H1 (cell line): ENCODE data around the gene SOST. TPM values are rescaled to one million over a fixed set of nuclear protein-coding genes. Genes with fewer than 3 reads are reported as not detected.

Source experiments
- CTCF ChIA-PET: fragments of 300-600 bp; sonication (Branson Sonifier 250); formaldehyde crosslinking; loops from one replicate; lab custom pipeline; 2021; ENCODE audit not compliant: partially characterized antibody; lab: Charles Lee
- POLR2A ChIA-PET: fragments of 300-600 bp; sonication (Branson Sonifier 250); formaldehyde crosslinking; loops from one replicate; lab custom pipeline; 2021; ENCODE audit warnings: inconsistent platforms; ENCODE audit not compliant: partially characterized antibody; lab: Charles Lee
- DNase-seq, 2 experiments: peaks; one replicate each; pipeline versions ENCODE4 v3.0.0 to v3.0.0-alpha.2; 2010 to 2022; ENCODE audit warnings: low spot score in 2 of 2, low read depth in 1 of 2, mixed read lengths in 1 of 2
- FAIRE-seq: peaks from 2 replicates; lab custom pipeline; 2011; peaks lifted over from hg19 to GRCh38; lab: Jason Lieb, UNC
- H2AFZ ChIP-seq: 2 replicates; pipeline ENCODE4 v1.8.1; 2012; ENCODE audit warnings: low read length, inconsistent platforms
- H2AK5ac ChIP-seq: 2 replicates; pipeline ENCODE4 v1.6.1; 2013; ENCODE audit warnings: low read depth, low read length
- H2BK120ac ChIP-seq: replicated peaks from 2 replicates; pipeline ENCODE3; 2013; ENCODE audit warnings: low read depth, low read length, inconsistent platforms
- H2BK12ac ChIP-seq: 2 replicates; pipeline ENCODE4 v1.6.1; 2013; ENCODE audit warnings: low read depth, low read length
- H2BK15ac ChIP-seq: 2 replicates; pipeline ENCODE4 v1.6.1; 2013; ENCODE audit warnings: low read length
- H2BK20ac ChIP-seq: 2 replicates; pipeline ENCODE4 v1.6.1; 2013; ENCODE audit warnings: low read length
- H2BK5ac ChIP-seq: 2 replicates; pipeline ENCODE4 v1.6.1; 2013; ENCODE audit warnings: low read depth, low read length
- H3K14ac ChIP-seq: 2 replicates; pipeline ENCODE4 v1.6.1; 2013; ENCODE audit warnings: inconsistent platforms; ENCODE audit not compliant: insufficient read length
- H3K18ac ChIP-seq: 2 replicates; pipeline ENCODE4 v1.6.1; 2013; ENCODE audit warnings: low read length; ENCODE audit errors: extremely low read depth
- H3K23ac ChIP-seq: 2 replicates; pipeline ENCODE4 v1.6.1; 2013; ENCODE audit warnings: inconsistent platforms; ENCODE audit not compliant: insufficient read length
- H3K23me2 ChIP-seq: 2 replicates; pipeline ENCODE4 v1.6.1; 2013; ENCODE audit warnings: low read depth, low read length
- H3K27ac ChIP-seq: 2 replicates; pipeline ENCODE4 v1.6.1; 2011; ENCODE audit warnings: low read depth, low read length, inconsistent platforms
- H3K27me3 ChIP-seq, 4 experiments: replicated peaks in 1 of 4; 1 replicate in 1 of 4; 2 replicates in 3 of 4; pipeline versions ENCODE4 v1.6.1 to v1.8.1; 2011 to 2013; ENCODE audit warnings: low read length in 3 of 4, mild to moderate bottlenecking in 3 of 4, inconsistent platforms in 2 of 4, mixed read lengths in 2 of 4, moderate library complexity in 1 of 4; ENCODE audit not compliant: control insufficient read depth in 3 of 4, insufficient read depth in 3 of 4; ENCODE audit errors: extremely low read depth in 1 of 4
- H3K36me3 ChIP-seq, 4 experiments: 2 replicates each; pipeline versions ENCODE4 v1.6.1 to v1.8.1; 2011 to 2013; ENCODE audit warnings: mild to moderate bottlenecking in 4 of 4, low read length in 3 of 4, moderate library complexity in 2 of 4, control low read depth in 1 of 4, inconsistent platforms in 1 of 4; ENCODE audit not compliant: insufficient read depth in 4 of 4, control insufficient read depth in 2 of 4
- H3K4ac ChIP-seq: replicated peaks from 2 replicates; pipeline ENCODE3; 2013; ENCODE audit warnings: low read length, low read depth, mixed read lengths, inconsistent platforms; ENCODE audit not compliant: insufficient read length
- H3K4me1 ChIP-seq, 4 experiments: replicated peaks in 1 of 4; 1 replicate in 1 of 4; 2 replicates in 3 of 4; pipeline versions ENCODE4 v1.6.1 to v1.8.1; 2011 to 2013; ENCODE audit warnings: low read length in 3 of 4, inconsistent platforms in 2 of 4, mixed read lengths in 1 of 4; ENCODE audit not compliant: insufficient read depth in 4 of 4, control insufficient read depth in 3 of 4
- H3K4me2 ChIP-seq, 2 experiments: 2 replicates each; pipeline versions ENCODE4 v1.6.1 to v1.8.1; 2011 to 2013; ENCODE audit warnings: low read depth in 2 of 2, low read length in 2 of 2, control low read depth in 1 of 2, inconsistent platforms in 1 of 2, mild to moderate bottlenecking in 1 of 2; ENCODE audit not compliant: insufficient read depth in 1 of 2
- H3K4me3 ChIP-seq, 4 experiments: fragments of 200-600, 300-600 bp in 1 of 4; sonication (generic), shearing (Covaris generic), sonication (Bioruptor Twin) in 1 of 4; 2 replicates each; pipeline versions ENCODE4 v1.5.1 to v1.8.1; 2011 to 2016; ENCODE audit warnings: low read length in 4 of 4, low read depth in 3 of 4, control low read depth in 2 of 4, inconsistent platforms in 2 of 4, mild to moderate bottlenecking in 2 of 4, mixed read lengths in 1 of 4, moderate library complexity in 1 of 4; ENCODE audit not compliant: insufficient read depth in 2 of 4; ENCODE audit errors: extremely low read depth in 1 of 4
- H3K56ac ChIP-seq: replicated peaks from 2 replicates; pipeline ENCODE3; 2013; ENCODE audit warnings: low read depth, mild to moderate bottlenecking, mixed read lengths, low read length, inconsistent platforms; ENCODE audit not compliant: insufficient read length
- H3K79me1 ChIP-seq: 2 replicates; pipeline ENCODE4 v1.6.1; 2013; ENCODE audit warnings: low read depth, low read length, control low read depth
- H3K79me2 ChIP-seq, 2 experiments: 2 replicates each; pipeline versions ENCODE4 v1.6.1 to v1.8.1; 2012 to 2013; ENCODE audit warnings: low read length in 2 of 2, mild to moderate bottlenecking in 2 of 2, inconsistent platforms in 1 of 2; ENCODE audit not compliant: insufficient read depth in 2 of 2, control insufficient read depth in 1 of 2
- H3K9ac ChIP-seq, 4 experiments: replicated peaks in 1 of 4; 1 replicate in 1 of 4; 2 replicates in 3 of 4; pipeline versions ENCODE4 v1.6.1 to v1.8.1; 2011 to 2013; ENCODE audit warnings: low read depth in 3 of 4, low read length in 3 of 4, control low read depth in 2 of 4, mild to moderate bottlenecking in 2 of 4, moderate library complexity in 2 of 4, inconsistent platforms in 1 of 4; ENCODE audit errors: extremely low read depth in 1 of 4
- H3K9me3 ChIP-seq, 2 experiments: 2 replicates each; pipeline versions ENCODE4 v1.6.1 to v1.8.1; 2012 to 2013; ENCODE audit warnings: mild to moderate bottlenecking in 2 of 2, moderate library complexity in 2 of 2, control low read depth in 1 of 2, inconsistent platforms in 1 of 2, low read depth in 1 of 2, low read length in 1 of 2, mixed read lengths in 1 of 2; ENCODE audit not compliant: insufficient read depth in 2 of 2
- H4K20me1 ChIP-seq, 2 experiments: replicated peaks in 1 of 2; 2 replicates each; pipeline versions ENCODE3 to v1.8.1; 2011 to 2013; ENCODE audit warnings: inconsistent platforms in 2 of 2, low read length in 2 of 2, mild to moderate bottlenecking in 1 of 2; ENCODE audit not compliant: insufficient read depth in 2 of 2, control insufficient read depth in 1 of 2
- H4K5ac ChIP-seq: 2 replicates; pipeline ENCODE4 v1.6.1; 2013; ENCODE audit warnings: low read length, low read depth, mixed read lengths, inconsistent platforms; ENCODE audit not compliant: insufficient read length
- H4K8ac ChIP-seq: 2 replicates; pipeline ENCODE4 v1.8.0; 2013; ENCODE audit warnings: mild to moderate bottlenecking, moderate library complexity, low read length, inconsistent platforms; ENCODE audit not compliant: insufficient read depth; ENCODE audit errors: extremely low read depth
- H4K91ac ChIP-seq: replicated peaks from 2 replicates; pipeline ENCODE3; 2013; ENCODE audit warnings: low read length, mixed read lengths, inconsistent platforms; ENCODE audit not compliant: insufficient read length
- CBX5 ChIP-seq: fragments of 300-800, 300-1000 bp; sonication (generic); IDR thresholded peaks from 2 replicates; pipeline ENCODE4 v1.7.1; 2016; ENCODE audit warnings: antibody characterized with exemption, low read length, low read depth
- CBX8 ChIP-seq: fragments of 300-800, 300-1000 bp; sonication (generic); IDR thresholded peaks from 2 replicates; pipeline ENCODE4 v1.7.1; 2016; ENCODE audit warnings: low read depth, low read length, borderline replicate concordance
- CREB1 ChIP-seq: IDR thresholded peaks from 2 replicates; pipeline ENCODE4 v1.6.1; 2012; ENCODE audit warnings: inconsistent platforms
- KDM4A ChIP-seq: IDR thresholded peaks from one replicate; pipeline ENCODE4 v1.7.1; 2012; ENCODE audit warnings: low read depth, mild to moderate bottlenecking, moderate library complexity, low read length, inconsistent platforms; ENCODE audit not compliant: severe bottlenecking
- MAFK ChIP-seq: IDR thresholded peaks from 2 replicates; pipeline ENCODE4 v1.6.1; 2012; ENCODE audit warnings: low read depth, mild to moderate bottlenecking, improper control_type of control experiment, low read length
- POLR2A ChIP-seq, 2 experiments: IDR thresholded peaks; 1 replicate in 1 of 2; 2 replicates in 1 of 2; pipeline ENCODE4 v1.6.1; 2011; ENCODE audit warnings: low read depth in 2 of 2, low read length in 2 of 2, mild to moderate bottlenecking in 2 of 2; ENCODE audit errors: control extremely low read depth in 1 of 2
- RNF2 ChIP-seq: fragments of 200-900, 300-1000 bp; sonication (generic); IDR thresholded peaks from 2 replicates; pipeline ENCODE4 v1.7.1; 2016; ENCODE audit warnings: borderline replicate concordance, low read depth, mild to moderate bottlenecking, antibody characterized with exemption, low read length; ENCODE audit not compliant: poor library complexity, severe bottlenecking; ENCODE audit errors: missing control alignments
- SIRT6 ChIP-seq: IDR thresholded peaks from one replicate; pipeline ENCODE4 v1.7.1; 2012; ENCODE audit warnings: low read length, inconsistent platforms
- WGBS, 2 experiments: shearing (Covaris generic) in 1 of 2; methylation state at CpG; one replicate each; pipeline versions ENCODE4 v1.1.6 to v1.1.7; 2013 to 2015; ENCODE audit warnings: low lambda C conversion rate in 2 of 2, mixed read lengths in 2 of 2, inconsistent platforms in 1 of 2, low coverage in 1 of 2, missing lambda C conversion rate in 1 of 2; ENCODE audit not compliant: insufficient replicate concordance in 2 of 2, insufficient coverage in 1 of 2, insufficient read length in 1 of 2; ENCODE audit errors: extremely low coverage in 1 of 2, missing lambda C conversion rate in 1 of 2; 5-methylcytosine and 5-hydroxymethylcytosine counted together
- polyA plus RNA-seq, 7 experiments: library from polyadenylated mRNA; depleted of rRNA in 3 of 7; stranded (reverse) in 5 of 7; unstranded in 2 of 7; fragments of >200 nt in 5 of 7; fragments of 200-250 nt in 2 of 7; gene quantifications; 1 replicate in 5 of 7; 2 replicates in 1 of 7; 4 replicates in 1 of 7; pipeline versions ENCODE4 v1.2.1 to v1.2.3, GENCODE V29; 2011 to 2013; ENCODE audit warnings: missing spikeins in 2 of 7, mixed read lengths in 2 of 7
- total RNA-seq: library from RNA; stranded (reverse); fragmentation: NEBNext Ultra II Directional; extraction: Animal tissue kit (Norgen Biotek cat#: 25700); gene quantifications from 2 replicates; pipeline ENCODE4 v1.2.1, GENCODE V29; 2021
- TF ChIP-seq, protein P1 (sequence below): IDR thresholded peaks from 2 replicates; pipeline ENCODE4 v1.6.1; 2012; ENCODE audit warnings: inconsistent platforms

SOST gene
- total and polyA plus RNA-seq, 2 of the 8 experiments (the other 6 are each of a cell fraction or from before 2014, with no cell fraction given) = 0.08 TPM; not detected in 1

DNA sequence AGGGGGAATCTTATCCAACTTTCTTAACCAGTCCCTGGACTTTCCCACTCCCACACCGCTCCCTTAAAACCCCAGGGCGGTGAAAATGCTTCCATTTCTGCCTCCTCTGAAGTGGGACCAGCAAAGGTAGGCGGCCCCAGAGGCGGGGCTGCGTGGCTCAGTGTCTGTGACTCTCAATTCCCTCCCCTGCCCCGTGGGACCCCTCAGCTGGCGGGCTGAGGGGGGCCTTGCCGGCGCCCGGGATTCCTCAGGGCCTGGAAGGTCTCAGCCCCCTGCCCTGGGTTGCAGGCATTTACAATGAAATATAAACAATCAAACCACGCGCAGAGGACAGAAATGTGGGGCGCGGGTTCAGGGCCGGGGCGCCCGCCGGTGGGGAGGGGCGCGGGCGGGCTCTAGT, 3.6 kb downstream of the SOST start:
- 0 out of 2 replicates have a peak overlapping the region, but pooled peaks have one; percentile 46 for H2AFZ ChIP-seq
- H3K27me3 ChIP-seq = peaks cover 0 to 30% (median 23%) of the 10 kb centered on the region in 4 experiments; a peak in 6 of 7 replicates
- peaks cover 1 to 21% (median 8%) of the 10 kb centered on the region in 4 experiments; a peak in 6 of 7 replicates for H3K4me1 ChIP-seq
- FAIRE-seq (no peak), DNase-seq (peak in 1 of 2 experiments; percentile 58)
- no peak overlapping the region for H3K23ac ChIP-seq
- peak overlapping the region; percentile 22 to 53 (median 33); a peak in 6 of 8 replicates for H3K4me3 ChIP-seq
- peak overlapping the region; percentile 74 for H4K8ac ChIP-seq
- no peak overlapping the region for H3K9ac ChIP-seq
- no peak overlapping the region for H4K91ac ChIP-seq
- no peak overlapping the region for H4K5ac ChIP-seq
- no peaks in the 10 kb centered on the region for H3K36me3 ChIP-seq
- CTCF ChIA-PET = interaction anchor here (0.5 to 22.9 kb wide), 8 partner anchors 10 to 1806 kb away, joined by 3 to 969 read pairs (median 5); no protein-coding TSS in a partner anchor
- no peaks in the 10 kb centered on the region for H3K79me1 ChIP-seq
- H2BK120ac ChIP-seq = no peak overlapping the region
- H2BK5ac ChIP-seq = 0 out of 2 replicates have a peak overlapping the region, but pooled peaks have one; percentile 39
- H3K56ac ChIP-seq = no peak overlapping the region
- TF ChIP-seq CREB1 = no peak
- no peak for TF ChIP-seq KDM4A
- no peak for TF ChIP-seq SIRT6
- no peak for TF ChIP-seq POLR2A (IDR thresholded peaks at IDR 0.05; ENCODE audit: control extremely low read depth in 1 of 2, low read depth in 2 of 2, low read length in 2 of 2)
- TF ChIP-seq MAFK = no peak
- no peak for TF ChIP-seq CBX5
- TF ChIP-seq, protein P1, sequence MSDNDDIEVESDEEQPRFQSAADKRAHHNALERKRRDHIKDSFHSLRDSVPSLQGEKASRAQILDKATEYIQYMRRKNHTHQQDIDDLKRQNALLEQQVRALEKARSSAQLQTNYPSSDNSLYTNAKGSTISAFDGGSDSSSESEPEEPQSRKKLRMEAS = no peak
- TF ChIP-seq CBX8 = no peak
- no peak for TF ChIP-seq RNF2
- peak overlapping the region; percentile 19 for H3K4ac ChIP-seq
- 0 out of 2 replicates have a peak overlapping the region, but pooled peaks have one; percentile 4 for H2BK12ac ChIP-seq
- H3K18ac ChIP-seq = peak overlapping the region; percentile 60; the same call in 1 of the 2 replicates
- no peak overlapping the region for H3K14ac ChIP-seq
- H2BK20ac ChIP-seq = no peak overlapping the region; the same call in 1 of the 2 replicates
- H3K9me3 ChIP-seq = no peaks in the 10 kb centered on the region
- no peak overlapping the region for H2AK5ac ChIP-seq
- no peak overlapping the region for H3K27ac ChIP-seq
- peak overlapping the region; percentile 58 to 68 for H3K4me2 ChIP-seq
- H2BK15ac ChIP-seq = no peak overlapping the region
- POLR2A ChIA-PET = interaction anchor here (1.0 to 2.2 kb wide), 8 partner anchors 9 to 387 kb away, joined by 3 to 7 read pairs (median 4); no protein-coding TSS in a partner anchor
- peaks cover 3% of the 10 kb centered on the region; the same call in 1 of the 2 replicates for H3K23me2 ChIP-seq
- H4K20me1 ChIP-seq = no peaks in the 10 kb centered on the region
- WGBS, 2 experiments = 34% methylated on average over 12 of the region's 21 CpGs; no CpG with 5 or more reads in 1 of the 2 experiments
- H3K79me2 ChIP-seq = no peaks in the 10 kb centered on the region
